Measurements from ENCODE around the gene TRERF1.
"Not testable (repeated sequence)": the region's sequence is repeated elsewhere in the genome, so short reads cannot be mapped to it uniquely, and the experiment has no call there.

The TRERF1 gene, protein sequence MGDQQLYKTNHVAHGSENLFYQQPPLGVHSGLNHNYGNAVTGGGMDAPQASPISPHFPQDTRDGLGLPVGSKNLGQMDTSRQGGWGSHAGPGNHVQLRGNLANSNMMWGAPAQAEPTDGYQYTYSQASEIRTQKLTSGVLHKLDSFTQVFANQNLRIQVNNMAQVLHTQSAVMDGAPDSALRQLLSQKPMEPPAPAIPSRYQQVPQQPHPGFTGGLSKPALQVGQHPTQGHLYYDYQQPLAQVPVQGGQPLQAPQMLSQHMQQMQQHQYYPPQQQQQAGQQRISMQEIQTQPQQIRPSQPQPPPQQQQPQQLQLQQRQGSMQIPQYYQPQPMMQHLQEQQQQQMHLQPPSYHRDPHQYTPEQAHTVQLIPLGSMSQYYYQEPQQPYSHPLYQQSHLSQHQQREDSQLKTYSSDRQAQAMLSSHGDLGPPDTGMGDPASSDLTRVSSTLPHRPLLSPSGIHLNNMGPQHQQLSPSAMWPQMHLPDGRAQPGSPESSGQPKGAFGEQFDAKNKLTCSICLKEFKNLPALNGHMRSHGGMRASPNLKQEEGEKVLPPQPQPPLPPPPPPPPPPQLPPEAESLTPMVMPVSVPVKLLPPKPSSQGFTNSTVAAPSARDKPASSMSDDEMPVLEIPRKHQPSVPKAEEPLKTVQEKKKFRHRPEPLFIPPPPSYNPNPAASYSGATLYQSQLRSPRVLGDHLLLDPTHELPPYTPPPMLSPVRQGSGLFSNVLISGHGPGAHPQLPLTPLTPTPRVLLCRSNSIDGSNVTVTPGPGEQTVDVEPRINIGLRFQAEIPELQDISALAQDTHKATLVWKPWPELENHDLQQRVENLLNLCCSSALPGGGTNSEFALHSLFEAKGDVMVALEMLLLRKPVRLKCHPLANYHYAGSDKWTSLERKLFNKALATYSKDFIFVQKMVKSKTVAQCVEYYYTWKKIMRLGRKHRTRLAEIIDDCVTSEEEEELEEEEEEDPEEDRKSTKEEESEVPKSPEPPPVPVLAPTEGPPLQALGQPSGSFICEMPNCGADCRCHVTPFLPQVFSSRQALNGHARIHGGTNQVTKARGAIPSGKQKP (N-terminal part only)

DNA sequence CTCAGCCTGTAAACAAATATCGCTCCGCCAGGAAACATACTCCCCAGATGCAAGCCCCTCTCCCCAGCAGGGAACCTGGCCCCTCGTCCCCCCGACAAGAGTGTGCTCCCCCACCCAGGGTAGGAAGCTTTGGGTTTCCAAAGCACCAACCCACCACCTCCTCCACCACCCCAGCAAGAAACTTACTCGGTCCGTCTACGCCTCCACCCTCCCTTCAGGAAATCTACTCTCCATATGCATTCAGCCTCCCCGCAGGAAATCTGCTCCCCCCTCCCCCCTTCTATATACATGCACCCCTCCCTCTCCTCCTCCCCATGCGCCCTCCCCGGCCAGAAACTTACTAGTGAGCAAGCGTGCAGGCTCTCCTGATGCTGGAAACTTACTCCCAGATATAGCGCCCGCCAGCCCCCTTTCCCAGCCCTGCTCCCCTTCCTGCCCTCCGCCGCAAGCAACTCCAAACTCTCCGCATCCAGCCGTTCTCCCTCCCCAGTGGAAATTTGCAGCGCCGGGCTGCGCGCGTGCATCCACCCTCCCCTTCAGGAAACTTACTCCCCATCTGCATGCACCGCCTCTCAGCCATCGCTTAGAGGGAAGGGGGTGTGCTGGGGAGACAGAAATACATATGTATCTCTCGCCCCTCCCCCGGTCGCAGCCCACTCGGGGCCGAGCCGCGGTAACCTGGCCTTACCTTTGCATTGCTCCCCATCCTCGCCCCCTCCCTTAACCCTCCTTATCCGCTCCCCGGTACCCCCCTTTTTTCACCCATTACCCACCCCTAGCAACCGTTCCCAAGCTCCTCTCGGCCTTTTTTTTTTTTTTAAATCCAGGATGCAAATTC is at the start of gene TRERF1:
TSS of gene TRERF1 (minus strand) at position 594 of the 838 bp plus-strand sequence. CDS start 182,336 bp downstream, outside the sequence.
- DNase-seq (ENCODE audit: insufficient read length, low spot score), result no peak
- FAIRE-seq, result peak; percentile 90

DNA sequence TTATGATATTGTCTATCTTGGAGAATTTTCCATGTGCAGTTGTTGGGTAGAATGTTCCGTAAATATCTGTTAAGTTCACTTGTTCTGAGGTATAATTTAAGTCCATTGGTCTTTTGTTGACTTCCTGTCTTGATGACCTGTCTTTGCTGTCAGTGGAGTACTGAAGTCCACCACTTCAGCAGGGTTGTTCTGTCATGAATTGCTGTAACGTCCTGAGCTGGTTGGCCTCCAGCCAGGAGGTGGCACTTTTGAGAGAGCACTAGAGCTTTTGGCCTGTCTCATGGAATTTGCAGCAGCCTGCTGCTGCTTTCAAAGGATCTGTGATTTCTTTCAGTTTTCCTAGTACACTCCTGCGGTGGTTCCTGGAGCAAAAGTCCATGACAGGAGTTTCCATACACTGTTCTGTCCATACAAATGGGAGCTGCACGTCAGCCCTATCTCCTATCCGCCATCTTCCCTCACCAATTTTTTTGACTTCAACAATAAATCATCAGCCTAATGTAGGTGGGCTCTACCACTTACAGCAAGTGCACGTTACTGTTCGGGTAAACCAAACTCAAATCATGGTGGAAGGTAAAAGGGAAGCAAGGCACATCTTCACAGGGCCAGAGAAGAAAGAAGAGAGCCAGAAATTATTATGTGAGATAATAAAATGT is 46.9 kb upstream of the TRERF1 start:
- DNase-seq (ENCODE audit: insufficient read length, low spot score), result no peak
- no peak for FAIRE-seq

DNA sequence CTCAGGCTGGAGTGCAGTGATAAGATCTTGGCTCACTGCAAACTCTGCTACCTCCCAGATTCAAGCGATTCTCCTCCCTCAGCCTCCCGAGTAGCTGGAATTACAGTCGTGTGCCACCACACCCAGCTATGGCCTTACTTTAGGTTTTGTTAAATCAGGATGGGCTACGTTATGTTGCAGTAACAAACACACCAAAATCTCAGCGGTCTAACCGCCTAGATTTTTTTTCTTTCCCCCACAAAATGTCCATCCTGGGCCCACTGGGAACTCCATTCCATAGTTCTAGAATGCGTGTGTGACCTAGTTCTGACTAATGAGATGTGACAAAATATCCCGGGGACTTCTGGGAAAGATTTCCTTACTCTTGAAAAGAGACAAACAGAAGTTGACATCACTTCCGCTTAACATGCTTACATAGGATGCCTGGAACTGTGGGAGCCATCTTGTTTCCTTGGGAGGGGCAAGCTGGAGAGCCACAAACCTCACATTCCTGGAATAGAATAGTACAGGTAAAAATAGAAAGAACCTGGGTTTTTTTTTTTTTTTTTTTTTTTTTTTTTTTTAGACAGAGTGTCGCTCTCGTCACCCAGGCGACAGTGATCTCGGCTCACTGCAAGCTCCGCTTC is 42.3 kb upstream of the TRERF1 start:
- DNase-seq (ENCODE audit: insufficient read length, low spot score), result no peak
- no peak for FAIRE-seq

DNA sequence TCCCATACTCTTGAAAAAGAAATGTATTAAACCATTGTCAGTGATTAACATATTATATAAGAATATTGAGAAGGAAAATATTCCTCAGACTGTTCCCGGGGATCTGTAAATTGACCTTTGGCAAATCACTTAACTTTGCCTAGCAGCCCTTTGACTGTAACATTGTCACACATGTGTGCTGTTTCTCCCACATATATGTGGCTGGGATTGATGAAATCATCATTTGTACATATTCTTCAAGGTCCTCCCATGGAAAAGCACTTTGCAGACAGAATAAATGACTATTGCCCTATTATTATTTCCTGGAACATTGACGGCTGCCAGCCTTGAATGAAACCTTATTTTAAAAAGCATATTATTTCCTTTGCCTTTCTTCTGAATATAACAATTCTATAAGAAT is 36.4 kb upstream of the TRERF1 start:
- DNase-seq (ENCODE audit: insufficient read length, low spot score) (no peak), FAIRE-seq (no peak)

DNA sequence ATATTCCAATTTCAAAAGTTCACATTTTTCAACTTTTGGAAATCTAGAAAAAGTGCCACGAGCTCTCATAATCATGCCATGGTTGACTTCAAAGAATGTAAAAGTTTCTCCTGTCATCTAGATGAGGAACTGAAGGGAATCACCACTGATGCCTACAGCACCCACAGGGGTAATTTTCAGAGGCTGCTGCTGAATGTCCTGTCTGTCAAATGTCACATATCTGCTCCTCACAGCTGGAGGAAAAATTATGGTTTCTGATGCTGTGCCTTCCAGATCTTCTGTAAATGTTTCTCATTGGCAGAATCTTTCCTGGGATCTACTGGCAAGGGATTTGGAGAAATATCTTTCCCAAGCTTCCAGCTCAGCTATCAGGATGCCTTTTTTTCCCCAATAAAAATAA is 32.5 kb upstream of the TRERF1 start:
- DNase-seq (ENCODE audit: insufficient read length, low spot score) (no peak), FAIRE-seq (no peak)

DNA sequence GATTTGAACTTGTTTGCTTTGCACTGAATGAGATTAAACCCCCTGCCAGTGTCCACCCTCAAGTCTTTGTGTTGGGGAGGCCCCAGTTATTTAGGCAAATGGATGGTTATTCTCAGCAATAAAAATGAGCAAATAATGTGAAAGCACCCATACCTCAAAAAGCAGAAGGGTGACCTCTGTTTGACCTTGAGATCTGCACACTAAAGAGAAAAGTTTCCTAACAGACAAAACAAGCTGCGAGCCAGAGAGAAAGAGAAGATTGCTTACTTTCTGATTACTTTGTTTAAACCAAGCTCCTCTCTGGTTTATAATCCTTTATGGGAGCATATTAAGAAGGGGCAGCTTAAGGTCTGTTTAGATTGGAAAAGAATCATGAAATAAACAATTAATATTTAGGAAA is 30.4 kb upstream of the TRERF1 start:
- FAIRE-seq (peak; percentile 72), DNase-seq (ENCODE audit: insufficient read length, low spot score) (no peak)

DNA sequence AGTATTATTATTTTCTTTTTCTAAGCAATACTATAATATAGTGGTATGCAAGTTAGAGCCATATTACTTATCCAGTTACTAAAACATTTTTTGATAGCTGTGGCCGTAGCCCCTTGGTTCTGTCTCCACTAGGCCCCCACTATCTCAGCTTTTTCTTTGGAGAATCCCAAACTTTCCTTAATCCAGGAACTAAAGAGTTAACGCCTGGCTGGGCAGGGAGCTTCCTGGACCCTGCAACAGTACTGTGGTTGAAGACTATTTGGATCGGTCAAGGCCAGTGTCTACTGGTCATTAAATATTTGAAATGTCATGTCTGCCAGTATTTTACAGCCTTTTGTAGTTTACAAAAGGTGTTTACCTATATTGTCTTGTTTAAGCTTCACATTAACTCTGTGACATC is 20.0 kb upstream of the TRERF1 start:
- no peak for DNase-seq (ENCODE audit: insufficient read length, low spot score)
- no peak for FAIRE-seq

DNA sequence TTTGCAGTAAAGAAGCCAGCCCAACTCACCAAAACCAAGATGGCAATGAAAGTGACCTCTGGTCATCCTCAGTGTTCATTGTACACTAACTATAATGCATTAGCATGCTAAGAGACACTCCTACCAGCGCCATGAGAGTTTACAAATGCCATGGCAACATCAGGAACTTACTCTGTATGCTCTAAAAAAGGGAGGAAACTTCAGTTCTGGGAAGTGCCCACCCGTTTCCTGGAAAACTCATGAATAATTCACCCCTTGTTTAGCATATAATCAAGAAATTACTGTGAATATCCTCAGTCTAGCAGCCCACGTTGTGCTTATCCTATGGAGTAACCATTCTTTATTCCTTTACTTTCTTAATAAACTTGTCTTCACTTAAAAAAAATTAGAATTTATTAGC is 19.4 kb upstream of the TRERF1 start:
- no peak for DNase-seq (ENCODE audit: insufficient read length, low spot score)
- no peak for FAIRE-seq

DNA sequence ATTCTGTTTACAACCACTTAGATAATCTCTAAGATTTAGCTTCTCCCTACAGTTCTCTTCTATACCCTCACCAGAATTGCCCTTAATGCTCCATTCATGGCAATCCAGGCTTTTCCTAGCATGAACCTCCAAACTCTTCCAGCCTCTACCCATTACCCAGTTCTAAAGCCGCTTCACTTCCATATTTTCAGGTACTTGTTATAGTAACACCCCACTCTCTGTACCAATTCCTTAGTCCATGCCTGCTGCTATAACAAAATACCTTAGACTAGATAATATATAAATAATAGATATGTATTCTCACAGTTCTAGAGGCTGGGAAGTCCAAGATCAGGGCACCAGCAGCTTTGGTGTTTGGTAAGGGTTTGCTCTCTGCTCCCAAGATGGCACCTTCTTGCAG is 16.5 kb upstream of the TRERF1 start:
- DNase-seq (ENCODE audit: insufficient read length, low spot score), result no peak
- no peak for FAIRE-seq

DNA sequence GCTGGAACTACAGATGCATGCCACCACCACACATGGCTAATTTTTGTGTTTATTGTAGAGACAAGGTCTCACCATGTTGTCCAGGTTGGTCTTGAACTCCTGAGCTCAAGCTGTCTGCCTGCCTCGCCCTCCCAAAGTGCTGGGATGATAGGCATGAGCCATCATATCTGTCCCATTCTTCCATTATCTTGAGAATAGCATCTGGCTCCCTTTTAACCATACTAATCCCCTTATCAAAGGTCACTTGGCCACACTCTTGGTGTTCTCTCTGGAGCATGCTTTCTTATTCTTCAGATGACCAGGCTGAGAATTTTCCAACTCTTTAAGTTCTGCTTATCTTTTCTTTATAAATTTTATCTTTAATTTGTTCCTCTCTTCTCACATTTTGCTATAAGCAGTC is 15.9 kb upstream of the TRERF1 start:
- FAIRE-seq, result no peak
- no peak for DNase-seq (ENCODE audit: insufficient read length, low spot score)

DNA sequence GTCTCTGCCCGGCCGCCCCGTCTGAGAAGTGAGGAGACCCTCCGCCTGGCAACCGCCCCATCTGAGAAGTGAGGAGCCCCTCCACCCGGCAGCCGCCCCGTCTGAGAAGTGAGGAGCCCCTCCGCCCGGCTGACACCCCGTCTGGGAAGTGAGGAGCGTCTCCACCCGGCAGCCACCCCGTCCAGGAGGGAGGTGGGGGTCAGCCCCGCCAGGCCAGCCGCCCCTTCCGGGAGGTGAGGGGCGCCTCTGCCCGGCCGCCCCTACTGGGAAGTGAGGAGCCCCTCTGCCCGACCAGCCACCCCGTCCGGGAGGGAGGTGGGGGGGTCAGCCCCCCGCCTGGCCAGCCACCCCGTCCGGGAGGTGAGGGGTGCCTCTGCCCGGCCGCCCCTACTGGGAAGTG is 14.7 kb upstream of the TRERF1 start:
- FAIRE-seq; DNase-seq (ENCODE audit: insufficient read length, low spot score): not testable (repeated sequence)

DNA sequence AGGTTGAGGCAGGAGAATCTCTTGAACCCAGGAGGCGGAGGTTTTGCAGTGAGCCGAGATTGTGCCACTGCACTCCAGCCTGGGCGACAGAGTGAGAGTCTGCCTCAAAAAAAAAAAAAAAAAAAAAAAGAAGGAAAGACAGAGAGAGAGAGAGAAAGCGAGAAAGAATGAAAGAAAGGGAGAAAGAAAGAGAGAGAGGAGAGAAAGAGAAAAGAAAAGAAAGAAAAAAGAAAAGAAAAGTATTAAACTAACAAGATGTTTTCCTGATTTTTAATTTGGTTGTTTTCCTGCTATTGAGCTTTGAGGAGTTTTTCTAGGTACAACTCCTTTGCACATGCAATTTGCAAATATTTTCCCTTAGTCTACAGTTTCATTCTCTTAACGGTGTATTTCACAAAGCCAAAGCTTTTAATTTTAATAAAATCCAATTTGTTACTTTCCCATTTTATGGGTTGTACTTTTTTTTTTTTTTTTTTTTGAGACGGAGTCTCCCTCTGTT is 10.8 kb upstream of the TRERF1 start:
- FAIRE-seq, result no peak
- DNase-seq (ENCODE audit: insufficient read length, low spot score), result no peak

DNA sequence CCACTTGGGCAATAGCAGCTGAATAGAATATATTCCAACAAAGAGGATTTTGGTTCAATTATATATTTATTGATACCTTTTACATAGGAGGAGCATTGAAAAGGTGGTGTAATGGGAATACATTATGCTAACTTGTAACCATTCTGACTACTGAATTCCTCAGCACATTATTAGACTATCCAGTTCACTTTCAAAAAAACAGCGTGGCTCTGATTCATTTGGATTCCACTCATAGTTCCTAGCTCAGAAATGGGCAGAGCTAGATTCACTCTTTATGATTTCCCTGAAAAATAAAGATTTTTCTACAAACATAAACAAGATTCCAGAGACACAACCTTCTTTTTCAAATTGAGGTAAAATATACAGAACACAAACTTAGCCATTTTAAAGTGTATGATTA is 9.2 kb upstream of the TRERF1 start:
- no peak for FAIRE-seq

DNA sequence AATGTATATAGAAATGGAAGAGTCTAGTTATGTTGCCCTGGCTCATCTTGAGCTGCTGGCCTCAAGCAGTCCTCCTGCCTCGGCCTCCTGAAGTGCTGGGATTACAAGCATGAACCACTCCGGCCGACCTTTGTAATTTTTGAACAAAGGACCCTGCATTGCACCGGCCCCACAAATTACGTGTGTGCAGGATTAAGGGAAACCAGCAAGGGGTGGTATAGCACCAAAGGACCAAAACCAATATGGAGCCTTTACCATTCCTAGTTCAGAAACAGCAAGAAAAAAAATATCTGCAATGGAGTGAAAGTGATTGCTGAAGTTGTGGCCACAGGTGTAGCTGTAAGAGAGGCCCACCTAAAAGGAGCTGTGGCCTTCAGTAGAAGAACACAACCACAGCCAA is 8.2 kb upstream of the TRERF1 start:
- FAIRE-seq, result no peak
- no peak for DNase-seq (ENCODE audit: insufficient read length, low spot score)

More for the DNA sequence above, 9.2 kb upstream of the TRERF1 start:
- DNase-seq (ENCODE audit: insufficient read length, low spot score), result no peak

DNA sequence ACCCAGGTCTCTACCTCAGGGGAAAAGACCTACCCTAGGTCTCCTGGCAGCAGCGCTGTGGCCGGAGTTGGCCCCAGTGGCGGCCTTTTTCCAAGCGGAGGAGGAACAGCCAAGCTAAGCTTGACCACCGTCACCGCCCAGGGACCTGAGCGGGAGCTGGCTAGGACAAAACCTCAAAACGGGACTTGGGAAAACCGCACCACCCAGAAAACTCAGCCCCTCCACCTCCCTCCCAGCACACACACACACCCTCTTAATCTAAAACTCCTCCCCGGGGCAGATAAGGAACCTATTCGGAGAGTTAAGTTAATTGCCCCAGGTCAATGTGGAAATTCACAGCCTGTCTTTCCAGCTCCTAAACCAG is 2.7 kb upstream of the TRERF1 start:
- DNase-seq (ENCODE audit: insufficient read length, low spot score) (no peak), FAIRE-seq (no peak)

DNA sequence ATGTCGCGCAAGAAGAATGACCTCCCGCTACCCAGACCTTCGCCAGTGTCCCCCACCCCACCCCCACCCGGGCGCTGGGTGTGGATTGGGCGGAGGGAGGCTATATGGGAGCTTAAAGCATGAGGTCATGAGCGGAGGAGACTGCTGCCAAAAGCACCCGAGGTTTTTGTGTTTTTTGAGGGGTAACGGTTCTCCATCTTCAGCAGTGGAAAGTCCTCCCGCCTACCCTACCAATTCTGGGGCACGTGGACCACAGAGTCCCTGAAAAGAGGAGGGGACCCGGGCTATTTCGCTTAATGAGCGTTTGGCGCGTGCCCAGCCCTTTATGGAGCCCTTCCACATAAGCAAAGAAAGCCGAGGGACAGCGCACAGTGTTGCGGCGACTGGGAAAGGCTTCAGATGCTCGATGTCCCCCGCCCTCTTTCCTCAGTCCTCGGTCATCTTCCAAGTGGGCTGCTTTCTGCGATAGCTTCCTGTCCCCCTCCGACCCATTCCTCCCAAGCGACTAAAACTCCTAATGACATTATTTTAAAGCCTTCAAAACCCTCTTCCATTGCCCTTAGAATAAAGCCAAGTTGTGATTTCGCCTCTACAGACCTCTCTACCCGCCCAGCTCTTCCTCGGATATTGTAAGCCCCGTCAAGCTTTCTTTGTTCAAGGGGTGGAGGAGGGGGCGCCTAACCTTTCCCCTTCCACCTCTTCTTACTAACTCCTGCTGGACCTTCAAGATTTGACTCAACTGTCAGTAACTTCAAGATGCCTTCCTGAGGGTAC is 2.1 kb upstream of the TRERF1 start:
- FAIRE-seq, result no peak
- no peak for DNase-seq (ENCODE audit: insufficient read length, low spot score)

DNA sequence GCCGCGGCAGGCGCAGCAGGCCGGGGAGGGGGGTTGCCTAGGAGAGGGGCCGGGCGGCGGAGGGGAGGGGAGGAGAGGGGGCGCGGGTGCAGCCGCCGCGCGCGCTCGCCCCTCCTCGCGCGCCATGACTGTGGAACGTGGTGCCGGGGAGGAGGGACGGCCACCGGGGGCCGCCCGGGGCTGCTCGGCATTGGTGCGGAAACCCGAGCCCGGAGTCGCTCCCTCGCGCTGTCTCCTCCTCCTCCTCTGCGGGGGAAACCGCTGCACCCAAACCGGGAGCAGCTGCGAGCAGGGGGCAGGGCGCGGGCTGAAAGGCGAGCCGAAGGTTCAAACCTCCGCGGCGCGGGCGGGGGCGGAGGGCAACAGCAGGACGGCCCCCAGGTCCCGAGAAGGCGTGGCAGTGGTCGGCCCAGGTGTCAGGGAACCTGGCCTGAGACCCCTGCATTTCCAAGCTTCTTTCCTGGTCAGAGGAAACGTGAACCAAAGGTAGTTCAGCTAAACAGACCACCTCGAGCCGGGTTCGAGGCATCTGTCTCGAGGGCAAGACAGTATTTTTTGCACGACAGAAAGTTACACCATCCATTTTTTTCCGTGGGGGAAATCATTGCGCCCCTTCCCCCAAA is 1.4 kb upstream of the TRERF1 start:
- DNase-seq (ENCODE audit: insufficient read length, low spot score) (peak; percentile 78), FAIRE-seq (peak; percentile 63)
